Fibroblast of skin of right biceps (primary cell): ENCODE measurements around the gene SCGB3A1.

Experiments used
- DNase-seq: peaks from one replicate; pipeline ENCODE4 v3.0.0-alpha.2; 2013

The SCGB3A1 gene, protein sequence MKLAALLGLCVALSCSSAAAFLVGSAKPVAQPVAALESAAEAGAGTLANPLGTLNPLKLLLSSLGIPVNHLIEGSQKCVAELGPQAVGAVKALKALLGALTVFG

DNA sequence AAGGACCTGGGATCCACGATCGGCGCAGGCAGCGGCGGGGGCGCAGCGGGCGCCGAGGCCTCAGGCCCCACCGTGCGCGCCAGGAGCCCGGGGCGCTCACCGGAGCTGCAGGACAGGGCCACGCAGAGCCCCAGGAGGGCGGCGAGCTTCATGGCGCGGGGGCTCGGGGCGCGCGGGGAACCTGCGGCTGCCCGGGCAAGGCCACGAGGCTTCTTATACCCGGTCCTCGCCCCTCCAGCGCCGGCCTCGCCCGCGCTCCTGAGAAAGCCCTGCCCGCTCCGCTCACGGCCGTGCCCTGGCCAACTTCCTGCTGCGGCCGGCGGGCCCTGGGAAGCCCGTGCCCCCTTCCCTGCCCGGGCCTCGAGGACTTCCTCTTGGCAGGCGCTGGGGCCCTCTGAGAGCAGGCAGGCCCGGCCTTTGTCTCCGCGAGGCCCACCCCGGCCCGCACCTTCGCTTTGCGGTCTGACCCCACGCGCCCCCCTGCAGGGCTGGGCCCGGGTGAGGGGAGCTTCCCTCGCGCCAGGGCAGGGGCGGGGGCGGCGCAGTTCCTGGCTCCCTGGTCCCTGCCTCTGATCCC, at the start of gene SCGB3A1:
Gene SCGB3A1, minus strand, starts transcription at position 189 of the 577 bp plus-strand sequence. Its CDS starts 37 bp downstream, at position 152.
- DNase-seq, result no peak

DNA sequence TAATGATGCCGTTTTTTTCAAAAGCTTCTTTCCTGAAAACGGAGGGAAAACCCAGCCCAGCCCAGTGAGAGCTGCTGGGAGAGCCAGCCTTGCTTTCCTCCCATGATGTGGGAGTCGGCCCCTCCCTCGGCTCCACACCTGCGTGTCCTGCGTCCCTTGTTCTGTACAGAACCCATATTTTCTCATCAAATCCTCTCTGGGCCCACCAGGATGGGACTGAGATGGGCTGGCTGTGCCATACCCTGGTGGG, 49.2 kb upstream of the SCGB3A1 start:
- no peak for DNase-seq

DNA sequence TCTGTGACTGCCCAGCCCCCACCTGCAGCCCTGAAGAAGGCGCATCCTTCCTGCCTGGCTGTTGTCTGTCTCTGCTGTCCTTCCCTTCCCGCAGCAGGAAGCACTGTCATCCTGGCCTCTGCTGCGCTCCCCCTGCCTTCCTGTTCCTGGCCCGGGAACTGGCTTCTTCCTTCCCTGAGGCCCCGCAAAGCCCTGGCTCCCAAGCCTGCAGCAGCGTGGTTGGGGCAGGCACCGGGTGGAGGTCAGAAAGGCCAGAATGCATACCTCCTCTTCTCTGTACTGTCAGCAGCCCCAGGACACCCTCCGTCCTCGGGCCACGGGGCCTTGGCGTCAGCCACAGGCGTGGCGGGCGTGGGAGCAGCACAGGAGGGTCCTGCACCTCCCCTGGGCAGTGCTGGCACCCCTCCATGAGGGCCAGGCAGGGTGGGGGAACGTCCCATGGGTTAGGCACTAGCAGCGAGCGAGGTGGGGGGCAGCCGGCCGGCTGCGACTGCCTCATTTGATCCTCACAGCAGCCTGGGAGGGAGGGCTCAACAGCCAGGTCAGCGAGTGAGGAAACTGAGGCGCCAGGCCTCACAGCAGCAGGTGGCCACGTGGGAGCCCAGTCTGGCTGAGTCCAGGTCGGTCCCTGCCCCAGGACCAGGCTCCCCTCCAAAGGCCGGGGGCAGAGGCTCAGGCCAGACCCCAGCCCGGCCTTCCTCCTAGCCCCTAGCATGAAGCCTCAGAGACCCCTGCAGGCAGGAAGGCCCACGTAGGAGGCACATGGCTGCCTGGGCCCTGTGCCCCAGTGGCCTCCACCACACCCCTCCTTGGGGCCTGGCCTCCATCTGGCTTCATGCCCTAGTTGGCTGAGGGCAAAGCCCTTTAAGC, 48.7 kb upstream of the SCGB3A1 start:
- DNase-seq, result no peak

DNA sequence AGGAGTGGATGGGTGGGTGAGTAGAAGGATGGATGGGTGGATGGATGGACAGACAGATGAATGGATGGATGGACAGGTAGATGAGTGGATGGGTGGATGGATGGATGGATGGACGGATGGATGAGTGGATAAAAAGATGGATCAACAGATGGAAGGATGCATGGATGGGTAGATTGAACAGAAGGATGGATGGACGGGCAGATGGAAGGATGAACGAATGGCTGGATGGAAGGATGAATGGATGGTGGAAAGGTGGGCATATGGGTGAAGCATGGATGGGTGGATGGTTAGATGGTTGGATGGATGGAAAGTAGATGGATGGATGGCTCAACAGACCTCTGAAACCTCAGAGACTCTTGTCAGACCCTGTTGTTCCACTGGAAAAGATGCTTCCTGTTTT, 48.0 kb upstream of the SCGB3A1 start:
- DNase-seq, result no peak

- no peak for DNase-seq
These were observed 46.8 kb upstream of the SCGB3A1 start for GRCh38 chr5:180637962-180638680.

- peak; percentile 11 for DNase-seq
These were observed 45.2 kb upstream of the SCGB3A1 start for GRCh38 chr5:180636403-180637075.

DNA sequence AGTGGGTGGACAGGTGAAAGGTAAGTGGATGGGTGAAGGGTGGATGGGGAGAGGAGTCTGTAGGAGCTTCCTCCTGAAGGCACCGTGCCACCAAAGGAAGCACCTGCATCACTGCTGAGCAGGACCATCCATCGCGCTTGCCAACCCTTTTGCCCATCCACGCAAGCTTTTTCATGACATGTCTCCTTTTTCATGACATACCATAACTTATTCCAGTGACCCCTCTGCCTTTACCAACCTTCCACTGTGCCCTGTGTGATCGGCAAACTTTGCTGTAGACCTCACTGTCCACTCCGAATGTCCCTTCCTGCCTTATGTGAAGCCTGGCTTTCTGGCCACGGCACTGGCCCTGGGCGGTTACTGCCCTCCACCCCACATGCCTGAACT, 44.7 kb upstream of the SCGB3A1 start:
- DNase-seq, result no peak

- no peak for DNase-seq
These were observed 42.2 kb upstream of the SCGB3A1 start for GRCh38 chr5:180633283-180634177.

DNA sequence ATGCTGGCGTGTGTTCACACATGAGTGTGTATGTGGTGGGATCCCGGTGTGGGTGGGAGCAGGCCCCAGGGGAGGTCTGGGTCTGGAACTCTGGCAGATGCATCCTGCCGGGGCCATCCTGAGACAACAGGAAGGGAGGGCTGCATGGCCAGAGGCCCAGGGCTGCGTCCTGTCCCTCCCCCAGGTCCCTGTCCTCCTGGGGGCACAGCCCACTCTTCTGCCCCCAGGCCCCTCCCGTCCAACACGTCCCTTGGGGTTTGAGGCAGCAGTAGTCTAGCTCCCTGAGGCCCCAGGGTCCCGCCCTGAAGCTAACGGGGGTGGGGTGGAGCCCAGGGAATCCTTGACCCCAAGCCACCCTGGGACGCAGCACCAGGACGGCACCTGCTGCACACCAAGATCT, 41.5 kb upstream of the SCGB3A1 start:
- DNase-seq, result no peak

DNA sequence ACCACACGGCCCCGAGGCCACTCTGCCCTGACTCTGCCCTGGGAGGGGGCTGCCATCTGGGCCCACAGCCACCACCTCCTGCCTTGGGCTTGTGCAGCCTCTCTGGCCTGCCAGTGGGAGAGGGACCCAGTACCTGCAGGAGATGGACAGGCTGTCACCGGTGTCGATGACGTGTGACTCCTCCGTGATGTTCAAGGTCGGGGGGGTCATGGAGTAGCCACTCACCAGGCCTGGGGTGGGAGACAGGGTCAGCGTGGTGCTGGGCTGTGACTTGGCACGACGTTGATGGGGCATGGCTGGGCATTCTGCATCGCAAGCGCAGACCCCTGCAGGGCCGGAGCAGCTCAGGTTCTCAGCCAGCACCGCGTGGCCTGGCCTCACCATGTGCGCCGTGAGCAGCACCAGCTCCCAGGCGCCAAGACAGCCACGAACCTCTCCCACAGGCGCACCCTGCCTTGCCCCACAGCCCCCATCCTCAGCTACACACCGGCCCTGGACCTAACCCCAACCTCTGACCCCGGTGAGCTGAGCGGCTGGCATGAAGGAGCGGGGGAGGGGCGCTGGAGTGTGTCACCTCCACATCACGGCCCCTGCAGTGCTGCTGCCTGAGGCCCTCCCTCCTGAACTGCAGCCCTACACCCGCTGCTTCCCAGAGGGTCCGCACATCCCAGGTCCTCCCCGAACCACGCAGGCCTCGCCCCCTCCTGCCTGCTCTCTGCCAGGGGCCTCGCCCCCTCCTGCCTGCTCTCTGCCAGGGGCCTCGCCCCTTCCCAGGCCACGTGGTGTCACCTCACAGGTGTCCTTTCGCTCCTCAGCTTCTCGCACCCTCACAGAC, 40.5 kb upstream of the SCGB3A1 start:
- DNase-seq, result no peak

DNA sequence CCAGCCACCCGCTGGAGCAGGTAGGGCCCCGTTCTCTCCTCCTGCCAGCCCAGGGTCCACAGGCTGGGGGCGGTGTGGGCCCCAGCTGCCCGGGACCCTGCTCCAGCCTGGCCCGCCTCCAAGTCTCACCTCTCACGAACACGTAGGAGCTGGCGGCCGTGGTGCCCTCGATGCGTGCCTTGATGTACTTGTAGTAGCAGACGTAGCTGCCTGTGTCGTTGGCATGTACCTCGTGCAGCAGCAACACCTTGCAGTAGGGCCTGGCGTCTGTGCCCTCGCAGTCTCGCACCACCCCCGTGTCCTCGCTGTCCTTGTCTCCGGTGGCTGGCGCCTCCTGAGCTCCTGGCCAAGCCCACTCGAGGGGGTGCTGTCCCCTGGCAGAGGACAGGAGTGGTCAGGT, 39.1 kb upstream of the SCGB3A1 start:
- DNase-seq, result no peak

DNA sequence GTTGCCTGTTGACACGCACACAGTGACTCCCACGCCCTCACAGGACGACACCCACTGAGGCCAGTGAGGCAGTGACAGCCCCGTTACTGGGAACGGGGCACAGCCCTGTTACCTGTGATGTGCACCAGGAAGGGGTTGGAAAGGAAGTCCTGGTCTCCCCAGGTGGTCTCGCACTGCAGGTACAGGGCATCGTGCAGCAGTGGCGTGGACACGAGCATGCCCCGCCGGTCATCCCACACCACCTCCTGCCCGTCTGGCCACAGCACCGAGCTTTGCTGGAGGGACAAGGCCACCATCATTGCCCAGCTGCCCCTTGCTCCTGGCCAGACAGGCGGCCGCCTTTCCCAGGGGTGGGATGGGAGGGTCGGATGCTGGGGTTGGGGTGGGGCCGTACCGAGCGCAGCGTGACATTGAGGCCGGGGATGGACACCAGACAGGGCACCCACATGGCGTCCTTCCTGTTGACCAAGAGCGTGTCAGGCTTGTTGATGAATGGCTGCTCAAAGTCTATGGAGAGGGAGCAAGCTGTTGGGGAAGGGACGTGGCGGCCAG, 38.6 kb upstream of the SCGB3A1 start:
- no peak for DNase-seq

GRCh38 chr5:180628827-180629750, 37.8 kb upstream of the SCGB3A1 start:
- no peak for DNase-seq

- DNase-seq, result no peak
These were observed 36.9 kb upstream of the SCGB3A1 start for GRCh38 chr5:180628211-180628610.

GRCh38 chr5:180627386-180628120, 36.3 kb upstream of the SCGB3A1 start:
- DNase-seq, result no peak

- DNase-seq, result no peak
These were observed 35.5 kb upstream of the SCGB3A1 start for GRCh38 chr5:180626661-180627385.

GRCh38 chr5:180625791-180626660, 34.7 kb upstream of the SCGB3A1 start:
- no peak for DNase-seq
